Choroid plexus epithelial cell (primary cell): Measurements from ENCODE around the gene SRRD.
"Not testable (repeated sequence)": the region's sequence is repeated elsewhere in the genome, so short reads cannot be mapped to it uniquely, and the experiment has no call there.

Experiments
- DNase-seq: peaks from one replicate; pipeline ENCODE4 v3.0.0-alpha.2; 2010; ENCODE audit warnings: low read depth
- H3K4me3 ChIP-seq: 2 replicates; pipeline ENCODE4 v1.5.1; 2011; ENCODE audit warnings: low read depth, mild to moderate bottlenecking, control low read depth, low read length, moderate library complexity
- TF ChIP-seq, protein P1 (sequence below): conservative IDR thresholded peaks from 2 replicates; pipeline ENCODE4 v1.5.1; 2011; ENCODE audit warnings: low read depth, mild to moderate bottlenecking, control low read depth, inconsistent platforms, low read length, moderate library complexity

SRRD gene

DNA sequence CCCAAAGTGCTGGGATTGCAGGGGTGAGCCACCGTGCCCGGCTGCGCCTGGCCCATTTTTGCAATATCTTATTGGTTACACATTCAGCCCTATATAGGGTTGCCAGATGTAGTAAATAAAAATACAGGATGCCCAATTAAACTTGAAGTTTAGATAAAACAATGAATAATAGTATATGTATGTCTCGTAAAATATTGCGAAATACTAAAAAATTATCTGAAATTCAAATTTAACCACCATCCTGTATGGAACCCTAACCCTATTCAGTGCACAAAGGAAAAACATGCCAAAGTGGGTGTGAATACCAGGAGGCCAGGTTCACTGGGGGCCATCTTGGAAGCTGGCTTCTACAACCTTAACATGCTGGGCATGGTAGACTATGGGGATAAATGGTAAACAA is 33.8 kb downstream of the SRRD start:
- H3K4me3 ChIP-seq, result no peak overlapping the region
- TF ChIP-seq, protein P1, sequence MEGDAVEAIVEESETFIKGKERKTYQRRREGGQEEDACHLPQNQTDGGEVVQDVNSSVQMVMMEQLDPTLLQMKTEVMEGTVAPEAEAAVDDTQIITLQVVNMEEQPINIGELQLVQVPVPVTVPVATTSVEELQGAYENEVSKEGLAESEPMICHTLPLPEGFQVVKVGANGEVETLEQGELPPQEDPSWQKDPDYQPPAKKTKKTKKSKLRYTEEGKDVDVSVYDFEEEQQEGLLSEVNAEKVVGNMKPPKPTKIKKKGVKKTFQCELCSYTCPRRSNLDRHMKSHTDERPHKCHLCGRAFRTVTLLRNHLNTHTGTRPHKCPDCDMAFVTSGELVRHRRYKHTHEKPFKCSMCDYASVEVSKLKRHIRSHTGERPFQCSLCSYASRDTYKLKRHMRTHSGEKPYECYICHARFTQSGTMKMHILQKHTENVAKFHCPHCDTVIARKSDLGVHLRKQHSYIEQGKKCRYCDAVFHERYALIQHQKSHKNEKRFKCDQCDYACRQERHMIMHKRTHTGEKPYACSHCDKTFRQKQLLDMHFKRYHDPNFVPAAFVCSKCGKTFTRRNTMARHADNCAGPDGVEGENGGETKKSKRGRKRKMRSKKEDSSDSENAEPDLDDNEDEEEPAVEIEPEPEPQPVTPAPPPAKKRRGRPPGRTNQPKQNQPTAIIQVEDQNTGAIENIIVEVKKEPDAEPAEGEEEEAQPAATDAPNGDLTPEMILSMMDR, result no peak
- DNase-seq, result no peak

DNA sequence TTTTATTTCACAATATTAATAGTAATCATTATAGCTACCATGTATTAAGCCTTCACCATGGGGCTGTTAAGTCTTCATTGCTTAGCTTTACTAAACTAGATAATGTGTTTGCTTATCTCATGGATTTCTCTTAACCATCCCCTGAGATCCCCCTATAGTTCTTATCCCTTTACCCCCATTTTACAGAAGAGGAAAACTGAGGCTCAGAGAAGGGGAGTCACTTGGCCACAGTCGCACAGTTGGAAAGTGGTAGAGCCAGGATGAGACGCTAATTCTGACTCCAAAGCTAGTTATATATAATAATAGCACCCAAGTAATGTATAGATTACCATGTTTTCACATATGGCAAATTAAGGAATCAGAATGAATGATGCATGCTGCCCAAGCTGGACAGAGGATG is 38.3 kb downstream of the SRRD start:
- H3K4me3 ChIP-seq, result no peak overlapping the region
- no peak for DNase-seq
- TF ChIP-seq, protein P1, result no peak

DNA sequence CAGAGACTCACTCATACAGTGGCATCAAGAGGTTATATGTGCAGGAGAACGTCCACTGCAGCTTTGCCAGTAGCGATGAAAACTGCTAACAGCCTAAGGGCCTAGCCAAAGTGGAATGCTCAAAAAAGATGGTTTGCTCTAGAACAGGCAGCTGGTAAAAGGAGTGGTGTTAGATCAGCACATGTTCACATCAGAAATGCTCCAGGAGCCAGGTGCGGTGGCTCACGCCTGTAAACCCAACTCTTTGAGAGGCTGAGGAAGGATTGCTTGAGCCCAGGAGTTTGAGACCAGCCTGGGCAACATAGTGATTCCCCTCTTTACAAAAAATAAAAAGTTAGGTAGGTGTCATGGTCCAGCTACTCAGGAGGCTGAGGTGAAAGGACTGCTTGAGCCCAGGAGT is 38.9 kb downstream of the SRRD start:
- no peak for DNase-seq
- TF ChIP-seq, protein P1, result no peak
- H3K4me3 ChIP-seq, result no peak overlapping the region

DNA sequence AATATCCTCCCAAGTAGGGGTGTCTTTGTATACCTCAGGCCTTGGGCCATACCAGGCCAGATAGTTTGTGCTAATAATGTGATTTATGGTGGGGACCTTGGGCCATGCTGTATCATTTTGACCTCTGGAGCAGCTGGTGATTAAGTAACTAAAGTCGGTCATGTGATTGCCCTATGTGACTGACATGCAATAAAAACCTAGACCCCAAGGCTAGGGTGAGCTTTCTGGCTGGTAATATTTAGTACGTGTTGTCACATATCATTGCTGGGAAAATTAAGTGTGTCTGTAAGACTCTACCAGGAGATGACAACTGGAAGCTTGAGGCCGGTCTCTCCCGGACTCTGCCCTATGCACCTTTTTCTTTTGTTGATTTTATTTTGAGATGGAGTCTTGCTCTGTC is 41.2 kb downstream of the SRRD start:
- H3K4me3 ChIP-seq, result no peak overlapping the region
- no peak for DNase-seq

DNA sequence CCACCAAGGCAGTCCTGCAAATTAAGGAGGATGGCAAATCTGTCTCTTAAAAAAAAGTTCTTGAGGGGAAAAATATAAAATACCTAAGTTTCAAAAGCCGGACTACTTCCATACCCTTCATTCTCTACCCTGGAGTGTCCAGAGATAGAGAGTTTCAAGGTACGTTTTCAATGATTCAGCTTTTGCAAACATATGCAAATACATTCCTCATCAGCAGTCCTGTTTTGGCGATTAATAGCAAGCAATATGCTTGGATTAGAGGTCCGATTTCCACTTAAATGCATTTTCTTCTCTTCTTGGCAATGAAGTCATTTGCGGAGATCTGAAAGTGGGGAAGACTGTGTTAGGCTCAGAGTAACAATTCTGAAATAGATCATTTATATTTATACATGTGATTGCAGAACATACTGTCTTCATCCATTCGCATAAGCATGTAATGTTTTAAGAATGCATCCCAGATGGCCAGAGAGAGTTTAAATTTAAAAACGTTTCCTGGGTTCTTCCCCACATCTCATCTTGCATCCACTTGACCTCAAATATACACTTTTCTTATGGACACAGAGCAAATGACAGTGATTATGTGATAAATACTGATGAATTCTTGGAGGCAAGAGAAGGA is 42.4 kb downstream of the SRRD start:
- no peak overlapping the region for H3K4me3 ChIP-seq
- DNase-seq, result no peak
- TF ChIP-seq, protein P1, result no peak

More for the DNA sequence above, 41.2 kb downstream of the SRRD start:
- TF ChIP-seq, protein P1, result no peak

DNA sequence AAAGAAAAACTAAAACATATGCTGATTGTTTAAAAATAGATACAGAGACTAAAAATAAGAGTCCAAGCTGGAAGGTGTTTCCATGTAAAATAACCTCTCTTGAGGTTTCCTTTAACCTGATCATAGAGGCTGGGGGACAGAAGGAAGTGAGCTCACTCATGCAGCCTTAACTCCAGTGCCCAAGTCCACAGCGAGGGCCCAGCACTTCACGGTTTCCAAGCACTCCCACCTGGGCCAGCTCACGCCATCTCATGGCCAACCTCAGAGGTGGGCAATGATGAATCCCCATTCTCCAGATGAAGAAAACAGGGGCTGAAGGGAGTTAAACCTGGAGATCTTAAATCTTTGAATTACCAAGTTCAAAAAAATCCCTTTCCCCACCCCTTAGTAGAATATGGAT is 43.5 kb downstream of the SRRD start:
- H3K4me3 ChIP-seq, result no peak overlapping the region
- TF ChIP-seq, protein P1, result no peak
- no peak for DNase-seq

DNA sequence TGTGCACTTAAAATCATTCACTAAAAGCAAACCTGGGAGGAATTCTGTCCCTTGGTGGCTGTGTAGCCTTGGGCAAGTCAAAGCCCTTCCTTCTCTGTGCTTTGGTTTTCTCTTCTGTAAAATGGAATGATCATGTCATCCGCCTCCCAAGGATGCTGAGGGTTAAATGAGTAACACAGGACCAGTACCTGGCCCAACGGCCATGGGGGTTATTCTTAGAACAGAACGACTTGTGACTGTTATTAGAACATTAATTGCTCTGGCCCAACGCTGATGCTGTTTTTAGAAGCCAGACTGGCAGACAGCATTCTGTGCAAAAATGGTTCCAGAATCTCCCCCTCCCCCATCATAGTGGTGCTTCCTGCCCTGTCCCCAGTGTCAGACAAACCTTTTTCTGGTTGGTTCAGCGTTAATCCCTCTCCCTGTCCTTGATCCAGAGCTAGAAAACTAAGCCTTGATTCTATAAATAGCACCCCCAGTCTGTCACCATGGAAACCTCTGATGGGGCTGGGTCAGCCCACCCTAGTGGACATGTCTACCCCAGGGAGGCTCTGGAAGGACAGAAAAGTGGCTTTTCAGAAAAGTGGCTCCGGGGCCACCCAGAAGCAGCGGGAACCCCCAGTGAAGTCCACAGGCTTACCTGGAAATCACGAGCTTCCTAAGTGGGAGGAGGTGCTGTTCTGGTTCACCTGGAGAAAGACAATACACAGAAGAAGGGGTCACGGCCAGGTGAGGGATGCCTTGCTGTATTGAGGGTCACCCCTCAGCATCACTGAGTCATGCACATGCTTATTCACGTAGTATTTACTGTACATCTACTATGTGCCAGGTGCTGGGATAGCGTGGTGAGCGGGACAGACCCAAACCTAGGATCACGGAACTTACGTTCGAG is 44.1 kb downstream of the SRRD start:
- no peak overlapping the region for H3K4me3 ChIP-seq
- TF ChIP-seq, protein P1, result no peak
- no peak for DNase-seq

DNA sequence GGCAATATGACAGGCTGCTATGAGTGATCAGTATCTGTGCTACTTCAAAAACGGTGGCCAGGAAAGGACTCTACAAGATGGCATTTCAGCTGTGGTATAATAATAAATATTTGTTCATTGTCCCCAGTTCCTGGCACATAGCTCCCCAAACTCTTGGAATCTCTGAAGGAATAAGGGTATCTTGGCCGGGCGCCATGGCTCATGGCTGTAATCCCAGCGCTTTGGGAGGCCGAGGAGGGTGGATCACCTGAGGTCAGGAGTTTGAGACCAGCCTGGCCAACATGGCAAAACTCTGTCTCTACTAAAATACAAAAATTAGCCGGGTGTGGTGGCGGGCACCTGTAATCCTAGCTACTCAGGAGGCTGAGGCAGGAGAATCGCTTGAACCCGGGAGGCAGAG is 44.8 kb downstream of the SRRD start:
- H3K4me3 ChIP-seq, DNase-seq: not testable (repeated sequence)
